Stimulated activated CD8-positive, alpha-beta memory T cell treated with anti-CD3 and anti-CD28 coated beads, Interleukin-15, amount 100 ng/mL, for 48 hours (primary cell): ENCODE results near the gene CCSER2.

Experiments used
- DNase-seq, 2 donors: peaks; one replicate each; pipeline ENCODE4 v3.0.0-alpha.2; 2020; ENCODE audit warnings: low read depth in 2 of 2

The CCSER2 gene

GRCh38 chr10:84548869-84549268 lies 220.5 kb downstream of the CCSER2 start:
- no peak for DNase-seq

DNA sequence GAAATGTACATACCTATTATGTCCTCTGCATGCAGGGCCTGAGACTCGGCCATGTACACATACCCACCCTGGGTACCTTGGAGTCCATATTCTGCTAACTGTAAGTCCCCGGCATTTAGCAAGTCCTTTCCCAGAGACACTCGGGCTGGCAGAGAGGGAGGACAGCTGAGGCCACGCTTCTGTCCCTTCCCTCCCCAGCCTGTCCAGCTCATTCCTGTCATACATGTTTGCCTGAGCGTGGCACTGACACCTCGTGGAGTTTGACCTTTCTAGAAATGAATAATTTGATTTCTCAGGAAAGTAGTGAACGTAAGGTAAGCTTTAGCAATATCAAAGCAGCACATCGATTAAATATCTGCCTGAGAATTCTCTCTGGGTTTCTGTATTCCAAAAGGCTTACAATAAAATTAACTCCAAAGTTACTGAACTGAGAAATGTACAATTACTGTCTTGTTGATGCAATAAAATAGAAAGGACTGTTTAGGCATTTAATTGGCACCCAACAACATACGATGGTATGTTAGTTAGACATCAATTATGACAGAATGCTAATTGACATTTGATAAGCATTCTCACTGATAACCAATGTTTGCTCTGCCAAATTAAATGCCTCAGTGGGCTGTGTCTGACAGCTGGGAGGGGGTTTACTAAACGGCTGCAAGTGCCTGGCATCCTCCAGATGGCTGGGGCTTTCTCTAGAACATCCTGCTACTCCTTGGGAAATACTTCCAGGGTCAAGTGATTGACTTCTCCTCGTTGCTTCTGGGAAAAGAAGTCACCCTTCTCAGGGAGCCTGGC lies 221.2 kb downstream of the CCSER2 start:
- DNase-seq = no peak

- DNase-seq = no peak
Measured at GRCh38 chr10:84550756-84551436, 222.5 kb downstream of the CCSER2 start.

- DNase-seq = no peak
Measured at GRCh38 chr10:84551437-84552120, 223.2 kb downstream of the CCSER2 start.

- DNase-seq = no peak
Measured at GRCh38 chr10:84552478-84552877, 224.1 kb downstream of the CCSER2 start.

- no peak for DNase-seq
Measured at GRCh38 chr10:84562592-84562991, 234.2 kb downstream of the CCSER2 start.

DNA sequence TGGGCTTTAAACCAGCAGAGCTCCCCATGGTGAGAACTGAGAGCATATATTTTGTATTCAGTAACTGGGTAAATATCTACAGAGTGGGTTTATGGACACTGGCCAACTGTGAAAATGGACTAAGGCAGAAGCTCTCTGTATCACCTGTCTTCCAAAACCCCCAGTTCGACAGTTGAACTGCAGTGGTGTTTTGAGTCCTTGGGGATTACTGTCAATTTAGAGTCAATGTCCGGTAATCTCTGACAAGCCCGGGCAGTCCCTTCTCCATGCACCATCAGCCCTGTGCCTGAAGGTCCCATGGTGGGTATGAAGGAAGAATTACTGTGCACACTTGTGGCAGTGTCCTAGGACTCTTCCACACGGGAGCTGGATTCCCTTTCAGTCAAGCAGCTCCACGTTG lies 235.0 kb downstream of the CCSER2 start:
- no peak for DNase-seq

- DNase-seq = no peak
Measured at GRCh38 chr10:84563868-84564267, 235.5 kb downstream of the CCSER2 start.

DNA sequence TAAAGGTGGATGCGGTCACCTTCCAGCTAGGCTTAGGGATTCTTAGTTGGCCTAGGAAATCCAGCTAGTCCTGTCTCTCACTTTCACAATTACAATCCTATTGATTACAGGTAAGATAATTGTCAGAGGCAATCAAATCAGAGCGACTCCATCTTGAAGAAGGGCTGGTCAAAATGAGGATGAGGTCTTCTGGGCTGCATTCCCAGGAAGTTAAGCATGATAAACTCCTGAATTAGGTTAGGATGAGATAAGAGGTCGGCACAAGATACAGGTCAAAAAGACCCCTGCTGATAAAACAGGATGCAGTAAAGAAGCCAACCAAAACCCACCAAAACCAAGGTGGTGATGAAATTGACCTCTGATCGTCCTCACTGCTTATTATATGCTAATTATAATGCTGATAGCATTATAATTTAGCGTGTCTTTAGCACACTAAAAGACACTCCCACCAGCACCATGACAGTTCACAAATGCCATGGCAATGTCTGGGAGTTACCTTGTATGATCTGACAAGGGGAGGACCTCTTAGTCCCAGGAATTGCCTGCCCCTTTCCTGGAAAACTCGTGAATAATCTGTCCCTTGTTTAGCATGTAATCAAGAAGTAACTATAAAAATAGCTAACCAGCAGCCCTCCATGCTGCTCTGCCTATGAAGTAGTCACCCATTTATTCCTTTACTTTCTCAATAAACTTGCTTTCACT lies 237.6 kb downstream of the CCSER2 start:
- DNase-seq = no peak

DNA sequence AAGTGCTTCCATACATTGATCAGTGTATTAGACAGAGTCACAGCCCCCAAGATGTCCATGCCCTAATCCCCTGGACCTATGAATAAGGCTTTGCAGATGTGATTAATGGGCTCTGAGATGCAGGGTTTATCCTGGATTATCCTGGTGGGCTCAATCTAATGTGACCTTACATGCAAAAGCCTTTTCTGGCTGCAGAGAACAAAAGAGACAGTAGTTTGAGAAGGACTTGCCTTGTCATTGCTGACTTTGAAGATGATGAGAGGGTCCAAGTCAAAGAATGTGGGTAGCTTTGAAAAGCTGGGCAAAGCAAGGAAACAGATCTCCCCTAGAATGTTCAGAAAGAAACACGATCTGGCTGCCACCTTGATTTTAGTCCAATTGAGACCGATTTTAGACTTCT lies 238.7 kb downstream of the CCSER2 start:
- no peak for DNase-seq
